NCI-H446 treated with DMSO at 0.1 percent for 48 hours (cell line): ENCODE data around the gene CEP128.
"Not testable (repeated sequence)": the region's sequence is repeated elsewhere in the genome, so short reads cannot be mapped to it uniquely, and the experiment has no call there.

Source experiments
- DNase-seq: peaks from one replicate; lab custom pipeline; 2025; lab: John Stamatoyannopoulos, UW

The CEP128 gene

DNA sequence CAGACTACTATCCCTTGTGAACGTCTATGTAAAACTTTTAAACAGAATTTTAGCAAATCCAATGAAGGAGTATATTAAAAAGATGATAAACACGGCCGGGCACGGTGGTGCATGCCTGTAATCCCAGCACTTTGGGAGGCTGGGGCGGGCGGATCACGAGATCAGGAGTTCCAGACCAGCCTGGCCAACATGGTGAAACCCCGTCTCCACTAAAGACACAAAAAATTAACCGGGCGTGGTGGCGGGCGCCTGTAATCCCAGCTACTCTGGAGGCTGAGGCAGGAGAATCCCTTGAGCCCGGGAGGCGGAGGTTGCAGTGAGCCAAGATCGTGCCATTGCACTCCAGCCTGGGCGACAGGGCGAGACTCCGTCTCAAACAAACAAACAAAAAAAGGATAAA lies 11.7 kb upstream of the CEP128 start:
- not testable (repeated sequence) for DNase-seq

DNA sequence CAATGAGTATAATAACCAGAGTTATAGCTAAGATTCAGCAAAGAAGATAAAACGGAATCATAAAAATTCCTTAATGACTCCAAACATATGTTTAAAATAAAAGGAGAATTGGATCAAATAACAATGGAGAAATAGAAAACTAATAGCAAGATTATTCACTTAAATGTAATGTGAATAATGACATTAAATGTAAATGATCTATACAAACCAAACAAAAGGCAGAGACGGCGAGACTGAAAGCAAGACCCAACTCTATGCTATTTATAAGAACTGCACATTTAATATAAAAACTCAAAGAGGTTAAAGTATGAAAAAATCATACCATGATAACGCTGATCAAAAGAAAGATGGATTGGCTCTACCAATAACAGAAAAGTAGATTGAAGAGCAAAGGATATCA lies 10.0 kb upstream of the CEP128 start:
- DNase-seq: no peak

DNA sequence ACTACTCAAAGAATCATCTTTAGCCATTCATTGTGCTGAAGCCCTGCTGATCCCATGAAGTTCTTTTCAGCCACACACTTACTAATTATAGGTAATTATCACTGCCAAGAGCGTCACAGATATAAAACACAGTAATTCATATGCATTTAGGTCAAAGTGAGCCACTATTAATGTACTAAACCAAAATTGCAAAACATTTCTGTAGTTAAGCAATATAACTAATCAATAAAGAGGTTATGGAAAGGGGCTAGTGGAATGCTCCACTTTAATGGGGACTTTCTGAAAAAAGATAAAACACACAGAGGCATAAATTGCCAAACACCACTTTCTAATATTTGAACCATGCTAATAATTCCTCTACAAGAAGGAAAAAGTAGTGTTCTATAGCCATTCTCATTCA lies 6.8 kb upstream of the CEP128 start:
- DNase-seq: no peak

DNA sequence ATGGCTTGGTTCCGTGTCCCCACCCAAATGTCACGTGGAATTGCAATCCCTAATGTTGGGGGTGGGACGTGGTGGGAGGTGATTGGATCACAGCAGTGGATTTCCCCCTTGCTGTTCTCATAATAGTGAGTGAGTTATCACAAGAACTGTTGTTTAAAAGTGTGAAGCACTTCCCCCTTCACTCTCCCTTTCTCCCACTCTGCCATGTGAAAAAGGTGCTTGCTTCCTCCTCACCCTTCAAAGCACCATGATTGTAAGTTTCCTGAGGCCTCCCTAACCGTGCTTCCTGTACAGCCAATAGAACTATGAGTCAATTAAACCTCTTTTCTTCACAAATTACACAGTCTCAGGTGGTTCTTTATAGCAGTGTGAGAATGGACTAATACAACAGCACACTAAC lies 5.3 kb upstream of the CEP128 start:
- DNase-seq: no peak

DNA sequence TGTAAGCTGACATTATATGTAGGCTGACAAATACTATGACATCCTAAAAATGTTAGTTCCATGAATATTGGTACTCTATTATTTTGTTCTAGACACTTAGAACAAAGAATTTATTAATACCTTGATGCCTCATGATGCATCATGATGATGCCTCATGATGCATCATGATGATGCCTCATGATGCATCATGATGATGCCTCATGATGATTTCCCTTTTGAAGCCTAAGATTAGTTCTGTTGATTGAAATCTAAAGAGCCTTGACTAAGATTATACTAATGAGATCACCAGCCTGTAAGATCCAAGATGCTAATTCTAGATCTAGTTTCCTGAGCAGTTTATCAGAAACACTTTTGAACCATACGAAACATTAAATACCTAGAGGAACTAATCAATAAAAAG lies 4.6 kb upstream of the CEP128 start:
- DNase-seq: no peak

DNA sequence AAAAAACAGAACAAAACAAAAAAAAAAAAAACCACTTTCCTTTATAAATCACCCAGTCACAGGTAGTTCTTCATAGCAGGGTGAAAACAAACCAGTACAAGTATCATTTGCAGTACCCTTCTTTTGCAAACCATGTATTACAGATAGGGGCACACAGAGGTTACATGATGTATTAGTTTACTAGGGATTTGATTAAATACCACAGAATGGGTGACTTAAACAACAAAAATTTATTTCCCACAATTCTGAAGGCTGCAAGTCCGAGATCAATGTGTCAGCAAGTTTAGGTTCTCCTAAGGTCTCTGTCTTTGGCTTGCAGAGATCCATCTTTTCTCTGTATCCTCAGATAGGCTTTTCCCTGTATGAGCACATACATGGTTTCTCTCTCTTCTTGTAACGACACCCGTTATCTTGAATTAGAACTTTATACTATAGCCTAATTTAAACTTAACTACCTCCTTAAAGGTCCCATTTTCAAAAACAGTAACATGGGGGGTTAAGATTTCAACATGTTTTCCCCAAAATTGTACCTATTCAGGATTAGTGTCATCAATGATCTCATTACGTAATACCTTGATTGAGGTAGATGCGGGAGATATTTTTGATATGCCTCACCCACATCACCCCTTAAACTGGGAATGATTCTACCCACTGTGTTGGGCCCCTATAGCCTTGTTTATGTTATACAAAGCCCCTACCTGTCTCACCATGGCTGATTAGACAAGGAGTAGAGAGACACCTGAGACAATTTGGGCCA lies 3.5 kb upstream of the CEP128 start:
- no peak for DNase-seq

DNA sequence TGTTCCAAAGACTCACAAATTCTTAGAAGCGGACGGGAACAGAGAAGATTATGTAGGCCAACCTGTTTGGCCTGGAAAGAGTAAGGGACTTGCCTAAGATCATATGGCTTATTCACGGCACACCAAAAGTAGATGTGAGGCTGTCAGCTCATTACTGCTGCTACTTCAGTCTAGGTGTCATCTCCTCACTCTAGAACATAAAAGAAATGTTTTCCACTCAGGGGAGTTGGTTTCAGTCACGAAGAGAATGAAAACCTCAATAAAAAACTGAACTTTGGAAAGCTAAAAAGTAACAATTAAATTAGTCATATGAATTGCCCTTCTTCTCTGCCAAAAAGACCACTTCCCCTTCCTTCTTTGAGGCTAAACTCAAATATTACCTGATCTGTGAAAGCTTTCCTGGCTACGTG lies 658 bp upstream of the CEP128 start:
- no peak for DNase-seq

DNA sequence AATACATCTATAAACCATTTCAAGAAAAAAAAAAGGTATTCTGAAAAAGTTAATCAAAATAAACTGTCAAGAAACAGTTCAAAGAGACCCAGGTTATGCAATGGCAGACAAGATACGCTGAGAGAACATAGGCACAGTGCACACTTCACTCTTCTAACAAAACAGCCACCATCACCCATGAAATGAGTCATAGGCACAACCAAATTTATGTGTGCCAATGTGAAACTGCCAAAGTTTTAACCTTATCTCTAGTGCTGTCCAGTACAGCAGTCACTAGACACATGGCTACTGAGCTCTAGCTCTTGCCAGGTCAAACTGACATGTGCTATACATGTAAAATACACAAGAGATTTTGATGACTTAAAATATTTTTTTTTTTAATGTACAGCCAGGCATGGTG lies 1.4 kb downstream of the CEP128 start:
- no peak for DNase-seq

DNA sequence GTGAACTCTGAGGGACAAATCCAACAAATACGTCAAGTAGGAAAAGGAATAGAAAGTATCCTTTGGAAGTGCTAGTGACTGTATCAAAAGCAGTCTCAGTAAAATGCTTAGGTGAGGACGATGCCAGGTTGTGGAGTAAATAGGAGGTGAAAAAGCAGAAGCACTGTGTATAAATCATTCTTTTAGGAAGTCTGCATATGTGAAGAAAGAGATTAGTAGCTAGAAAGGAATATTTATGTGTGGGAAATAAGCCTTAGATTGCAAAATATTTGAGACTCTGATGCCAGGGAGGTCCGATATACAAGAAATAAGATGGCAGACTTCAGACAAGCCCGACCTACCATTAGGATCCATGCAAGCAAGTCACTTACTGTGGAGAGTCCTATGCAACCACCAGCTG lies 7.9 kb downstream of the CEP128 start:
- no peak for DNase-seq

DNA sequence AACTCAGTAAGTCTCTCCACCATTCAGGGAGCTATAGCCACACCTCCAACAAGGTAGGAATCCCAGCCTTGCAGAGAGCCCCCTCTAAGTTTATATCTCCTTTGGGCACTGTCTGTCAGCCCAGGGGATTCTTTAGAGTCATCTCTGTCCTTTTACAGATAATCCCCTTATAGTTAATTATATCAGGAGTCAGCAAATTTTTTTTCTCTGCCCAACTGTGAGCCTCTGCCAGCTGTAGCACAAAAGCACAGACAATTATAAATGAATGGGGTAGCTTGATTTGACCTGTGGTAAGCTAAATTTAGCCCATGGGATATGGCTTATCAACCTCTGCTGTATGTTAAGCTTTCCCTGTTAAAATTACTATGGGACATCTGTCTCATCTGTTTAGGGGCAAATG lies 8.3 kb downstream of the CEP128 start:
- no peak for DNase-seq

DNA sequence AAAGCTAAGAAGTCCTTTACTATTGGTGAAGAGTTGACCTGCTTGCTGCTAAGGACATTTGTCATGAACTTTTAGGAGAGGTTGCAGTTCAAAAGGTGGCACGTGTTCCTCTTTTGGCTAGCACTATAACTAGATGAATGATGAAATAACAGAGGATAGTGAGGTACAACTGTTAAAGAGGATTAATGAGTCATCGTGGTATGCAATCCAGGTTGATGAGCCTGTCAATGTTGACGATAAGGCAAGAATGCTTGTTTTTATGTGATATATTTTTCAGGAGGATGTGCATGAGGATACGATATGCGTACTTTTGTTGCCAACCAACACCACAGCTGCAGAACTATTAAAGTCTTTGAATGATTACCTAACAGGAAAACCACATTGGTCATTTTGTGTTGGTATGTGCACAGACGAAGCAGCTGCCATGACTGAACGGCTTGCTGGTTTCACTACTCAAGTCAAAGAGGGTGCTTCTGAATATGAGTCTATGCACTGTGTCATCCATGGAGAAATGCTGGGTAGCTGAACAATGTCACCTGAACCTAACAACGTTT lies 10.6 kb downstream of the CEP128 start:
- DNase-seq: no peak

DNA sequence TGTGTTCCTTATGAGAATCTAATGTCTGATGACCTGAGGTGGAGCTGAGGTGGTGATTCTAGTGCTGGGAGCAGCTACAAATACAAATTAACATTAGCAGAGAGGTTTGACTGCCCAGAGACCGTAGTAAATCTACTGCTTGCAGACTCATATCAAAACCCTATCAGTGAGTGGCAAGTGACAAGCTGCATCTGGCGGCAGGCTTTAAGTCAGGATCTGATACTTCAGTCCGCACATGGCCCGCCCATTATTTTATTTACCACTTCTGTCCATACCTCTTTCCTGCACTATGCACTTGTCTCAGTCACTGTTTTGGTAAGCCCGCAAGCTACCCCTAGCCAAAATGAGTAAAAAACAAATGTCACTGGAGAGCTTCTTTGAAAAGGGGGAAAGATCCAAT lies 11.4 kb downstream of the CEP128 start:
- no peak for DNase-seq

DNA sequence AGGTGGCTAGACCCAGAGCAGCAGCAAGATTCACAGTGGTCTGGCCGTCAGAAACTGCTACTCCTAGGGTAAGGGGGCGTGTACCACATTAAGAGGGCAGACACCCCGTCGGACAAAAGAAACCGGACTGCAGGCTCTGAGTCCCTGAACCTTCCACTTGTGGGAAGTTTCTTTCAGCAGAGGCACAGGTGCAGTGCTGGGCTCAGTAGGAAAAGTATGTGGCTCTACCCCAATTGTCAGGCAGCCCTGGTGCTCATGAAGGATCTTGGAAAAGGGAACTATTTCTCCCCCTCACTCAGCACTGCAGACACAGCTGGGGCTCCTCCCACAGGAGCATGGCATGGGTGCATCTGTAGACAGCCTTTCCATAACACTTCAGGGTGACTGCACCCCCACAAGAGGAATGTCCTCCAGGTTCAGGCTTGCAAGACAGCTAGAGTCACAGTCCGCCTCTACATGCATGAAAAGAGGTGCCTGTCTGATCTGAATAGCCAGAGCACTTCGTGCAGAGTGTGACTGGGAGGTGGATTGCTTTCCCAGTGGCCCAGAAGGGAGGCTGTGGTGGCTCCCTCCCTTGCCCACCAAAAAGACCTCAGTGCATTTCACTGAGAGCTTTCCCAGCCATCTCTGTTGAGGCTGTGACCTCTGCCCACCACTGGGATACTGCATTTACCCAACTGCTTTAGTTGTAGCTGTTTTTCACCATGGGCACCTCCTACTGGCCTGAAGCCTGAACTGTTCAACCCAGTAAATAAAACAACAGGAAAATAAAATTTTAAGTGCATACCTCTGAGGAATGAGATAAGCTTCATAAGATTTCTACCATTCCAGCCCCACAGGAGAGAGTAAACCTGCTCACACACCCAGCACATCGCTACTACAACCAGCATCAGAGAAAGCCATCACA lies 14.2 kb downstream of the CEP128 start:
- DNase-seq: no peak

DNA sequence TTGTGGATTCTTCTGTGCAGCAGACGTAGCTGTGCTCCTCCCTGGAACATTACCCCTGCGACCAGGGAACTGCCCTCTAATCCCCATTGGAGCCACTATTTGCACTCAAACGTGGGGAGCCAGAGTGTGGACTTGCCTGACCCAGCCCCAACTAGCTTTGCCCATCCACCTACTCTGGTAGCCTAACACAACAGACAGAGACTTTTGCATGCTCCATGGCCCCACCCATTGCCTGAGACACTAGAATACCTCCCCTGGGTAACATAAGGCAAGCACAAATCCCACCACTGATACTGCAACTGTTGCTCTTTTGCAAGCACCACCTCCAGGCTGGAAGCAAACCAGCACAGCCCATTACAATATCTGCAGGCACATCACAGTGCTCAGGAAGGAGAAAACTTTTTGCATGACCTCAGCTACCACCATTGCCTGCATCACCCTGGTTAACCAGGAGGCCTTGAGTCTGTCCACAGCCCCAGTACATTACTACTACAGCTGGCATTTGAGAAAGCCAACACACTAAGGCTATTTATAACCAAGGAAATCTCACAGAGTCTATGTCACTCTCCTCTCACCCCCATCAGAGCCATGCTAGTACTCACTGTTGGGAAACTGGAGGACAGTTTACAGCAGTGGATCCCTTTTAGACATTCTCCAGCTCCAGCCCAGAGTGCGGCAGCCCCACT lies 15.0 kb downstream of the CEP128 start:
- DNase-seq: no peak

DNA sequence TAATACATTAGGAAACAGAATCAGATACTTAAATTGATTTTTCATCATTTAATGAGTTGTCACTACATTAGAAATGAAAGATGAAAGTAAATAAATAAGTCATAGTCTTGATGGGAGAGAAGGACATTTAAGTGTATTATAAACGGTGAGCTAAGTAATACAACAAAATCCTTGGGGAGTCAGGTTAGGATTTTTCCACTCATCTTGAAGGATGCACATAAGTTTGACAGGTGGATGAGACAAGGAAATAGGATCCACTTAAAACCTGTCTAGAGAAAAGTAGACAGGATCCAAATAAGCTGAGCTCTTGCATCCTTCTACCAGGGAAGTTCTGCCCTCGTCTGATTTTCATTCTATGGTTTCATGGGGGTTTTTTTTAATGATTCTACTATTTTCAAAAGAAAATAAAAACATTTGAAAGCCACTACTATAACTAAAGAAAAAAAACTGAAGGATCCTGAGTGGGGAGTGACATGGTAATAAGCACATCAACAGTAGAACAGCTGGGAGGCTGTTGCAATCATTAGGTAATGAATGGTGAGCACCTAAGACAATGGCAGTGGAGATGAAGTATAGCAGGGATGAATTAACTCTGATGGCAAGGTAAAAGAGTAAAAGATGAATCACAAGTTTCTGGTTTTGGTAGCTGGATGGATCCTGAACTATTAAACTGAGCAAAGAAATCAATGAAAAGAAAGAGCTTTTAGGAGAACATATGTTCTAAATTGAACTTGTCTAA lies 17.0 kb downstream of the CEP128 start:
- DNase-seq: no peak

DNA sequence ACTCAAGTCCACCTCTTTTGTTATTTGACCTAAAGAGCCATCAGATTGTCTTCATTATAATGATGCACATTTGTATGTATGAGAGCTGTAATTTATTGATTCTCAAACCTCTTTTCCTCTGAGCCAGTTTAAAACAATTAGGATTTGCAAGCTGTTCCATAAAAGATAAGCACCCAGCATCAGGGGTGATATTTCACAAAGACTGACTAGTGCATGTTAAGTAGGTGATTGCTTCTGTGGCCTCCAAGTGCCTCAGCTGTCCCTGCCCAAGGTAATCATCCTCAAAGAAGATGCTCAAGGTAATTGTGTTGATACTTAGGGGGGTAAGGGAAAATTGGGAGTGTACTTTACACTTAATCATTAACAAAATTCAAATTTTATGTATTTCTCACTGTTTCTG lies 18.2 kb downstream of the CEP128 start:
- no peak for DNase-seq

DNA sequence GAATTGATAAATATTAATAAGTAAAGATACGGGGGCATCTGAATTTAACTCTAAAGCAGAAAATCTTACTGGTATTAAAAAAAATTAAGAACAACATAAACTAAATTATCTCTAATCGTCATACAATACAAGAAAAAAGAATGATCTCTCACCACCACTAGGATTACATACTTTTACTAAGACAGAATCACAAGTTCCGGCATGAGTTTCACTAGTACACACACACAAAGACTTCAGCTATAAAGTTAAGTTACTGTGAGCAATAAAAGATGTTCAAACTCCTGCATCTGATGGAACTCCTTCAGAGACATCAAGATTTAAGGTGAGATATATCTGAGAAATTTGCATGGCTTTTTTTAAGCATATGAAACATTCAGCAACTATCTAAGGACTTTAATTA lies 21.9 kb downstream of the CEP128 start:
- DNase-seq: no peak

DNA sequence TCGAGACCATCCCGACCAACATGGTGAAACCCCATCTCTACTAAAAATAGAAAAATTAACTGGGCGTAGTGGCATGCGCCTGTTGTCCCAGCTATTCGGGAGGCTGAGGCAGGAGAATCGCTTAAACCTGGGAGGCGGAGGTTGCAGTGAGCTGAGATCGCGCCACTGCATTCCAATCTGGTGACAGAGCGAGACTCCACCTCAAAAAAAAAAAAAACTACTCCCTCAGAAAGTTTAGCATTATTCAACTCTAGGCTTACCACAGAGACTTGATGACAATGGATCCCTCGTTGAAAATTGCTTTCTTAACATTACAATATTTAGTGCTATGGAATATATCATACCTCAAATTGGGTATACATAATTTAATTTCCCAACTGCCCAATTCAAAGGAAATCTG lies 29.5 kb downstream of the CEP128 start:
- DNase-seq: not testable (repeated sequence)

DNA sequence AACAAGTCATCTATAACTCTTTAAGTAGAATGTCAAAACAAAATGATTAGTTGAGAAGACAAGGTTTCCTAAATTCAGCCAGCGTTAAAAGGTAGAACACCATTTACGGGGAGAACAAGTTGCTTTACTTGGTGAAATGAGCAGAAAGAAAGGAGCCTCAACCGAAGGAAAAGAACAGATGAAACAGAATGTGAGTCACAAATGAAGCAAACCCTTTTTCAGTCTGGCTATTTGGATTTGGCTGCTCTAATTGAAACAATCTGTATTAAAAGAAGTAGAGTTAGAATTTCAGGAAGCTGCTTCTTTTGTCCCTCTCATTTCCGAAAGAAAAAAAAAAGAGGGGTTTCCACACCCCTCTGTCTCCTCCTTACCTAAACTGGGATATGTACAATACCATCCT lies 34.6 kb downstream of the CEP128 start:
- no peak for DNase-seq

DNA sequence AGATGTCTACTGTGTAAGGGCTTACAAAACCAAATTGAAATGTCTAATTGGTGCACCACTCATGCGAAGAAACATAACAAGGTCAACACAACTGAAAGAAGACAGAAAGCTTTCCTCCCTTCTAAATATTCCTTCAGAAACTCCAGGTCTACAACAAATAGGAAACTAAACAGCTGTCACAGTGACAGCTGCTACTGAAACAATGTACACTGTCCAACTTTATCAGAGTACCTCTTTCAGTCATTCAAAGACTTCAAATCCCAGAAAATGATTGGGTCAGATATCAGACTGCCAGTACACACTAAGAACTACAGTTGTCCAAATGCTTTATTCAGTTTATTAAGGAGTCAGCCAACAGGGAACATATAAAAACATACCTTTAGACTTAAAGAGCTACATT lies 35.2 kb downstream of the CEP128 start:
- no peak for DNase-seq

DNA sequence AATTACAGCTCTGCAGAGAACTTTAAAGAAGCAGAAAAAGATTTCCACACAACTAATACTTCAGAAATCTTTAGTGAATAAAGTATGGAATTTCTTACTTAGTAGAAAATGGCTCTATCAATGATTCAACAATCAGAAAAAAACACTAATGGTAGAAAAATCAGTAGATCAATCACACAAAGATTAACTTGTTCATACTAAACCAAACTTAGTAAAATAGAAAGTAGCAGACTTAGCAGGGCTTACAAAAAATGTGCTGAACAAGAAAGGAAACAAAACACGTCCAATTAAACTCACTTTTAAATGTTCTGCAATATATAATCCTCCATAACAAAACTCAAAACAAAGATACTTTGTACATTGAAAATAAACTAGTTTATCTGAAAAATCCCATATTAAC lies 38.9 kb downstream of the CEP128 start:
- DNase-seq: no peak

DNA sequence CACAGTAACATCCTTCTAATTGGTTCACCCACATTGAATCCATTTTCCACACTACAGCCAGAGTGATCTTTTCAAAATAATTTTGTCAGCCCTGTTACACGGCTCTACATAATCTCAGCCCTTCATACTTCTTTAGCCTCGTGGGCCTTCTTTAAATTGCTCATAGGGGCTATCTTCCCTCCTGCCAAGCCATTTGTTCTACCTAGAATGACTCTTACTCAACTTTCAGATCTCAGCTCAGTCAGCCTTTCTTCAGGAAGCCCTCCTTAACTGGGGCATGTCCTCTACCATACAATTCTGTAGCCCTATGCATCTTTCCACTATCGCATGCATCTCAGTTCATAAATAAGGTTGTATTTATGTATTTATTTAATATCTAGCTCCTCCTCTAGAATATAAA lies 39.7 kb downstream of the CEP128 start:
- DNase-seq: no peak
